ENCODE data around the gene DGKB. TPM values are rescaled to one million over a fixed set of nuclear protein-coding genes. Genes with fewer than 3 reads are reported as not detected.
"Not testable (repeated sequence)": the region's sequence is repeated elsewhere in the genome, so short reads cannot be mapped to it uniquely, and the experiment has no call there.

Gene DGKB
- polyA plus RNA-seq, 1 donor (not counting 4 experiments of a cell fraction or from before 2014, with no cell fraction given), result 0.01 TPM

DNA sequence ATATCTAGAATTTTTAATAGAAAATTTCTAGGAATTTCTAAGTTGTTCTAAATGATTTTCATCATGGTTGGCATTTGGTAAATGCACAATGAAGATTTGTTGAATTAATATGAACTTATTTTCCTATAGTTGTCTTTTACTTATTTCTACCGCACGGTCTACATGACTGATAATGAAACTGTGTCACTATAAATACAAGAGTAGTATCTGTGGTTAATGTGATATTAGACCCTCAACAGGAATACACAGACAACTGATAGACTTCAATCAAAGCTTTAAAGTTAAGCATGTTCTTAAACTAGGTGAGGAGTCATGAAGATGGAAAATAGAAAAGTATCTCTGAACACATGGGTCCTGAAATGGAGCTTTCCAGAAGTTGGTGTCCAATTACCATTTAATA, 615.2 kb downstream of the DGKB start:
- Histone ChIP-seq H3K9me3 (ENCODE audit: control insufficient read depth, low read depth, low read length) (no peaks in the 10 kb centered on the region), H3K4me3 (ENCODE audit: control insufficient read depth in 2 of 3, extremely low read depth in 1 of 3, insufficient read depth in 2 of 3, low read depth in 1 of 3, low read length in 3 of 3) (no peak overlapping the region), H2AFZ (ENCODE audit: control insufficient read depth, low read length) (no peak overlapping the region), H3K27ac (ENCODE audit: control insufficient read depth, insufficient read depth, low read length) (no peak overlapping the region), H3K36me3 (ENCODE audit: control insufficient read depth in 2 of 2, extremely low read depth in 1 of 2, insufficient read depth in 2 of 2, low read length in 2 of 2) (no peaks in the 10 kb centered on the region), H3K79me2 (ENCODE audit: control insufficient read depth, insufficient read depth, low read length) (no peaks in the 10 kb centered on the region), H3K4me1 (ENCODE audit: control insufficient read depth, extremely low read depth, insufficient read depth, low read length) (no peaks in the 10 kb centered on the region), H3K27me3 (ENCODE audit: control insufficient read depth, extremely low read depth, insufficient read depth, low read length) (no peaks in the 10 kb centered on the region), H3K9me1 (ENCODE audit: control insufficient read depth, extremely low read depth, insufficient read depth, low read length) (no peaks in the 10 kb centered on the region), H3K9ac (ENCODE audit: control insufficient read depth, extremely low read depth, insufficient read depth, low read length) (no peak overlapping the region), H4K20me1 (ENCODE audit: control insufficient read depth, extremely low read depth, insufficient read depth, low read length) (no peaks in the 10 kb centered on the region), H3K4me2 (ENCODE audit: control insufficient read depth, extremely low read depth, insufficient read depth, low read depth, low read length) (no peak overlapping the region)
- DNase-seq (ENCODE audit: low read depth, low spot score) (no peak), FAIRE-seq (no peak)
- TF ChIP-seq EZH2 (IDR thresholded peaks at IDR 0.05; ENCODE audit: low read length), result no peak
- TF ChIP-seq, protein P1, sequence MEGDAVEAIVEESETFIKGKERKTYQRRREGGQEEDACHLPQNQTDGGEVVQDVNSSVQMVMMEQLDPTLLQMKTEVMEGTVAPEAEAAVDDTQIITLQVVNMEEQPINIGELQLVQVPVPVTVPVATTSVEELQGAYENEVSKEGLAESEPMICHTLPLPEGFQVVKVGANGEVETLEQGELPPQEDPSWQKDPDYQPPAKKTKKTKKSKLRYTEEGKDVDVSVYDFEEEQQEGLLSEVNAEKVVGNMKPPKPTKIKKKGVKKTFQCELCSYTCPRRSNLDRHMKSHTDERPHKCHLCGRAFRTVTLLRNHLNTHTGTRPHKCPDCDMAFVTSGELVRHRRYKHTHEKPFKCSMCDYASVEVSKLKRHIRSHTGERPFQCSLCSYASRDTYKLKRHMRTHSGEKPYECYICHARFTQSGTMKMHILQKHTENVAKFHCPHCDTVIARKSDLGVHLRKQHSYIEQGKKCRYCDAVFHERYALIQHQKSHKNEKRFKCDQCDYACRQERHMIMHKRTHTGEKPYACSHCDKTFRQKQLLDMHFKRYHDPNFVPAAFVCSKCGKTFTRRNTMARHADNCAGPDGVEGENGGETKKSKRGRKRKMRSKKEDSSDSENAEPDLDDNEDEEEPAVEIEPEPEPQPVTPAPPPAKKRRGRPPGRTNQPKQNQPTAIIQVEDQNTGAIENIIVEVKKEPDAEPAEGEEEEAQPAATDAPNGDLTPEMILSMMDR (optimal IDR thresholded peaks at IDR 0.05 in 1 of 3, IDR thresholded peaks at IDR 0.05 in 1 of 3, conservative IDR thresholded peaks at IDR 0.05 in 1 of 3; ENCODE audit: extremely low read depth in 1 of 3, insufficient read depth in 2 of 3, low read length in 3 of 3), result no peak
- dilution Hi-C loops (cut with MboI; ENCODE audit: extremely low pct_ligation_motif_present, low sequenced_read_pairs), result no loop called here

DNA sequence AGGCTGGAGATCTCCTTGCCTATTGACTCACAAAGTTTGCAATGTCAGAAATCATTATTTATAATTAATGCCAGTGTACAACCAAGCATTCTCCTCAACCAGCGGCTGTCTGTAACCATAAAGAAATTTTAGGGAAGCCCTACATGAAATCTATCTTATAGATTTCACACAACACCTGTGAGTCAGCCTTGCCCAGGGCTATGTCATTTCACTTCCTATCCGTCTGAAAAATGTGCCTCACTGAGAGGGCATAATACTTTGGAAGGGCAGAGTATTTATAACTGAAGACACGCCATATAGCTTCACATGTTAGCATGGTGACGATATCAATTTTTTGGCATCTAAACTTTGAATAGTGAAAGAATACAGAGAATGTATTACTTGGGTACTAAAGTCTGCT, 616.5 kb downstream of the DGKB start:
- no peak for TF ChIP-seq EZH2 (IDR thresholded peaks at IDR 0.05; ENCODE audit: low read length)
- TF ChIP-seq, protein P1 (optimal IDR thresholded peaks at IDR 0.05 in 1 of 3, IDR thresholded peaks at IDR 0.05 in 1 of 3, conservative IDR thresholded peaks at IDR 0.05 in 1 of 3; ENCODE audit: extremely low read depth in 1 of 3, insufficient read depth in 2 of 3, low read length in 3 of 3), result no peak
- Histone ChIP-seq H3K9me3 (ENCODE audit: control insufficient read depth, low read depth, low read length) (no peaks in the 10 kb centered on the region), H3K9me1 (ENCODE audit: control insufficient read depth, extremely low read depth, insufficient read depth, low read length) (no peaks in the 10 kb centered on the region), H3K27me3 (ENCODE audit: control insufficient read depth, extremely low read depth, insufficient read depth, low read length) (no peaks in the 10 kb centered on the region), H3K9ac (ENCODE audit: control insufficient read depth, extremely low read depth, insufficient read depth, low read length) (no peak overlapping the region), H3K4me1 (ENCODE audit: control insufficient read depth, extremely low read depth, insufficient read depth, low read length) (no peaks in the 10 kb centered on the region), H3K79me2 (ENCODE audit: control insufficient read depth, insufficient read depth, low read length) (no peaks in the 10 kb centered on the region), H3K36me3 (ENCODE audit: control insufficient read depth in 2 of 2, extremely low read depth in 1 of 2, insufficient read depth in 2 of 2, low read length in 2 of 2) (no peaks in the 10 kb centered on the region), H4K20me1 (ENCODE audit: control insufficient read depth, extremely low read depth, insufficient read depth, low read length) (no peaks in the 10 kb centered on the region), H3K4me2 (ENCODE audit: control insufficient read depth, extremely low read depth, insufficient read depth, low read depth, low read length) (no peak overlapping the region), H2AFZ (ENCODE audit: control insufficient read depth, low read length) (no peak overlapping the region), H3K27ac (ENCODE audit: control insufficient read depth, insufficient read depth, low read length) (no peak overlapping the region), H3K4me3 (ENCODE audit: control insufficient read depth in 2 of 3, extremely low read depth in 1 of 3, insufficient read depth in 2 of 3, low read depth in 1 of 3, low read length in 3 of 3) (no peak overlapping the region)
- FAIRE-seq (no peak), DNase-seq (ENCODE audit: low read depth, low spot score) (no peak)
- dilution Hi-C loops (cut with MboI; ENCODE audit: extremely low pct_ligation_motif_present, low sequenced_read_pairs), result no loop called here

DNA sequence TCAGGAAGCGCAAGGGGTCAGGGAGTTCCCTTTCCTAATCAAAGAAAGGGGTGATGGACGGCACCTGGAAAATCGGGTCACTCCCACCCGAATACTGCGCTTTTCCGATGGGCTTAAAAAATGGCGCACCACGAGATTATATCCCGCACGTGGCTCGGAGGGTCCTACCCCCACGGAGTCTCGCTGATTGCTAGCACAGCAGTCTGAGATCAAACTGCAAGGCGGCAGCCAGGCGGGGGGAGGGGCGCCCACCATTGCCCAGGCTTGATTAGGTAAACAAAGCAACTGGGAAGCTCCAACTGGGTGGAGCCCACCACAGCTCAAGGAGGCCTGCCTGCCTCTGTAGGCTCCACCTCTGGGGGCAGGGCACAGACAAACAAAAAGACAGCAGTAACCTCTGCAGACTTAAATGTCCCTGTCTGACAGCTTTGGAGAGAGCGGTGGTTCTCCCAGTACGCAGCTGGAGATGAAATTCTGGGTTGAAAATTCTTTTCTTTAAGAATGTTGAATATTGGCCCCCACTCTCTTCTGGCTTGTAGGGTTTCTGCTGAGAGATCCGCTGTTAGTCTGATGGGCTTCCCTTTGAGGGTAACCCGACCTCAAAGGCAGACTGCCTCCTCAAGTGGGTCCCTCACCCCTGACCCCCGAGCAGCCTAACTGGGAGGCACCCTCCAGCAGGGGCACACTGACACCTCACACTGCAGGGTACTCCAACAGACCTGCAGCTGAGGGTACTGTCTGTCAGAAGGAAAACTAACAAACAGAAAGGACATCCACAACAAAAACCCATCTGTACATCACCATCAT, 623.3 kb downstream of the DGKB start:
- H3K27ac ChIP-seq (ENCODE audit: control insufficient read depth, insufficient read depth, low read length); H4K20me1 ChIP-seq (ENCODE audit: control insufficient read depth, extremely low read depth, insufficient read depth, low read length); DNase-seq (ENCODE audit: low read depth, low spot score); H3K9me3 ChIP-seq (ENCODE audit: control insufficient read depth, low read depth, low read length); H3K4me3 ChIP-seq (ENCODE audit: control insufficient read depth in 2 of 3, extremely low read depth in 1 of 3, insufficient read depth in 2 of 3, low read depth in 1 of 3, low read length in 3 of 3); H3K9ac ChIP-seq (ENCODE audit: control insufficient read depth, extremely low read depth, insufficient read depth, low read length); H3K36me3 ChIP-seq (ENCODE audit: control insufficient read depth in 2 of 2, extremely low read depth in 1 of 2, insufficient read depth in 2 of 2, low read length in 2 of 2); H3K4me1 ChIP-seq (ENCODE audit: control insufficient read depth, extremely low read depth, insufficient read depth, low read length); H2AFZ ChIP-seq (ENCODE audit: control insufficient read depth, low read length); H3K27me3 ChIP-seq (ENCODE audit: control insufficient read depth, extremely low read depth, insufficient read depth, low read length); FAIRE-seq; dilution Hi-C loops (cut with MboI; ENCODE audit: extremely low pct_ligation_motif_present, low sequenced_read_pairs); H3K9me1 ChIP-seq (ENCODE audit: control insufficient read depth, extremely low read depth, insufficient read depth, low read length); H3K79me2 ChIP-seq (ENCODE audit: control insufficient read depth, insufficient read depth, low read length); H3K4me2 ChIP-seq (ENCODE audit: control insufficient read depth, extremely low read depth, insufficient read depth, low read depth, low read length): not testable (repeated sequence)

Data from keratinocyte (primary cell).